UCSD-AML1 (cell line): Measurements from ENCODE around the gene ATXN1.

ENCODE experiments used
- DNase-seq: peaks from one replicate; lab custom pipeline; 2025; ENCODE audit not compliant: unreplicated experiment; lab: John Stamatoyannopoulos, UW

Gene ATXN1

DNA sequence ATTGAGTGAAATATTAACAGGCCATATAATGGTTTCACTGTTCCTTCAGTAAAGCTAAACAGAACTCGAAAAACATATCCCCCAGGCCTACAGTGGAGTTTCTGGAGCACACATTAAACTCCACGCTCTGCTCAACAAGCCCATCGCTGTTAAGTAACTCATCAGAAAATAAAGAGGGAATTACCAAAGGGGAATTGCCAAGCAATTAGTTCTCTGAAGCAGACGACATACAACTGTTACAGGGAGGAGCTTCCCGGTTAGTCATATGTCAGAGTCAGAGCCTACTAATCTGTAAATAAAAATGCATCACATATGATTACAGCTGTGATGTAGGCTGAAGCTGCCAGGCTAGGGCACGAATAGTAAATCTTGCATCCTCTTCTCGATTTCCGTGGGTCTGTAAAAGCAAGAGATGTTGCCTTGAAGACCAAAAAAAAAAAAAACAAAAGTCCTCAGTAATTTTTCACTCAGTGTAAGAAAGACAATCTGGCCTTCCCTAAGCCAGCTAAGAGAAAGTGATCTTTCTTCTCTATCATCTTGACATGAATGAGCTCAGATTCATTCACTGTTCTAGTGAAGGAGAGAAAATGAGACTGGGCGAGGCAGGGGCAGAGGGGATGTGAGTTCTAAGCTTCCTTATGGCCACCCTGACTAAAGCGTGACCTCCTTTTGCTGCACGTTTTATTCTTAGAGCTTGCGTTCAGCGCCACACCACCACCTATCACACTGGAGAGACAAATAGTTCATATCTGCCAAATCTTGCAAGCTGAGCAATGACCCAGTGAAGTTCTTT, 13.8 kb downstream of the ATXN1 start:
- DNase-seq, result no peak

DNA sequence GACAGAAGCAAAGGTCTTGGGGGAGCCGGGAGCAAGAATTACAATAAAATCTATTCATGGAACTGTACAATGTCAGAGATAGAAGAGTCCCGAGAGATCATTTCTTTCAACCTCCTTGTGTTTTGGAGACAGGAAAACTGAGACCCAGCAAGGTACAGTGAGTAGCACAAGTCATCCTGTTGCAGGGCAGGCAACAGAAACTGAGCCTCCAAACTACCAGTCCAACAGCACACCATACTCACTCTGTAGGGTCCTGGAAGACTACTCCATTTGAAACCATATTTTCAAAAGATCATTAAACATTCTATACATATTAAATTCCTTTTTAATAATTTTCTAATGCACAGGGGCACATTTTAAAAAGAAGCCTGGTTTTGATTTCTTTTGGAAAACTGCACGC, 14.4 kb downstream of the ATXN1 start:
- DNase-seq, result no peak

DNA sequence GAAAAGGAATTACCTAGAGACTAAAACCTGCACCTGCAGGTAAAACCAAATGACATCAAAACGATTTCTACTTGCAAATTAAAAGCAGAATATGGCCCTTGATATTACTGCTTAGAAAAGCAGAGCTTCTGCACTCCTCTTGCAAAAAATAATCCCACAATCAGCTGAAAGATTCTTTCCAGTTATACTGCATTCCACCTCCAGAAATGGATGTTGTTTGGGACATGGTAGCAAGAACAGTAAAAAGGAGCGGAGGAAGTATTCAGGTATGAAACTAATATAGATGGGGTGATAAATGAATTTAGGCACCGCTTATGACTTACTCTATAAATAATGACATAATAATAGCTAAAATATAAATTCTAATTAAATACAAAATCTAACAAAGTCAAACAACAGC, 14.9 kb downstream of the ATXN1 start:
- DNase-seq, result no peak

DNA sequence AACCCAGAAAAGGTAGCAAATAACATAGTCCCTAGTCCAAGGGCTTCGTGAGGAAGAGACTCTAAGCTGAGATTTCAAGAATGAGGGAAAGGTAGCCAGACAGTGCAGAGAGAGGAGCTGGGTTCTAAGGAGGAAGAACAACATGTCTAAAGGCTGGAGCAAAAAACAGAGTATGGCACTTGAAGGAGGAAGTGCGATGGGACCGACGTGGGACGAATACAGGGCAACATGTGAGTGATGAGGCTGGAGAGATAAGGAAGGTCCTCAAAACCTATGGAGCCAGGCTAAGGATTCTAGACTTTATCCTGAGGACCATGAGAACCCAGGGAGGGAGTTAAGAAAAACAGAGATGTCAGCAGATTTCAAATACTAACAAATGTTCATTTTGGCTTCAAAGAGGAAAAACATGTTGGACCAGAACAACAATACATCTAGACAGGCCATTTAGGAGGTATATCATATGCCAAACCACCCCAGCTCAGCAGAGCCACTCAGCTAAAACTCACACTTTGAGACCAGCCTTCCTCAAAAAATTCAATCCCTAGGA, 17.5 kb downstream of the ATXN1 start:
- no peak for DNase-seq

DNA sequence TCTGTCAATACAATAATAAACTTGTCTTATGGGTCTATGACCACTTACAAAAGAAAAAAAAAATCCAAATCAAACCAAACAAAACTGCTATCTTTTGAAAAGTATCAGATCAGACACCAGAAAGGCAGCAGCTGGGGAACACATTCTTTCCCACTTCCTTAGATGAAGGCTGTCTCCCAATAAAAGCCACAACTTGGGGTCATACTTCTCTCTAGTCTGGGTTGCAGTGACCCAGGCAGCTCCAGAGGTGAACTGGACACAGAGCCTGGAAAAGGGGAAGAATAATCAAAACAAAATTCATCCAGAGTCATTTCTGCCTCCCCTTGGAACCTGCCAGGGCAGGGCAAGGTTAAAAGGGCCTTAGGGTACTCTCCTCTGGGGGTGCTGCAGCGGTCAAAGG, 19.1 kb downstream of the ATXN1 start:
- no peak for DNase-seq

DNA sequence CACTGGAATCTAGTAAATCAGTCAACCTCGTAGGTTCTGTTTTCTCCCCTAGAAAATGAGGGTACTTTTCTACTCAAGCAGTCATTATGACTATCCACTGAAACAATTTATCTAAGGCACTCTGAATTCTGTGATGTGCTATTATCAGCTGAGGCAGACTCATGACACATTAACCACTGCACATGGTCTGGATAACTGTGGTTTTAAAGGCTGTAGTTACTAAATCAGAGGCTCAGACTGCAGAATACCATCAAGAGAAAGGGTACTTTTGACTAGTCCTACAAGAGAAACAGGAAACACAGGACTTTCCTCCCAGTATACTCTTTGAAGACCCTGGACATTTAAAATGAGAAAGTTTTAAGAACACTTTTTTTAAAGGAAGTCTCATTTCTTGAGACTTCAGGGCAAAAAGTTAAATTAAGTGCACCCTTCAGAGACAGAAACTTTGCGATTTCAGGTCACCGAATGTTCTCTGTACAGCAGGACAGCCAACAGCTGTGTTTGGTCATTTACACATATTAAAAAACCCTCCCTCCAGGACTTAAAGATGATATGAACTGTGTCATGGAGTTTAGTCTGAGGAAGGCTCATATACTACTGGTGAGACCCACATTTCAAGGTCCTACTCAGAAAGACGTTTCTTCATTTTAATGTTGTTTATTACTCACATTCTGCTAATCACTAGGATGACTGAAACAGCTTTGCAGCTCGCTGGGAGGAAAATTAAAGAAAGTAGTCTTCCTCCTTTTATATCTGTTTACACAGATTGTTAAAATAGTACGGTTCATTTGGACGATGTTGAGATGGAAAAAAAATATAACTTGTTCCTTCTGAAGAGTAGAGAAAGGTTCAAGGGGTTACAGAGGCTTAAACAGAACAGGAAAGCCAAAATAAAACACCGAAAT, 19.9 kb downstream of the ATXN1 start:
- DNase-seq, result no peak

DNA sequence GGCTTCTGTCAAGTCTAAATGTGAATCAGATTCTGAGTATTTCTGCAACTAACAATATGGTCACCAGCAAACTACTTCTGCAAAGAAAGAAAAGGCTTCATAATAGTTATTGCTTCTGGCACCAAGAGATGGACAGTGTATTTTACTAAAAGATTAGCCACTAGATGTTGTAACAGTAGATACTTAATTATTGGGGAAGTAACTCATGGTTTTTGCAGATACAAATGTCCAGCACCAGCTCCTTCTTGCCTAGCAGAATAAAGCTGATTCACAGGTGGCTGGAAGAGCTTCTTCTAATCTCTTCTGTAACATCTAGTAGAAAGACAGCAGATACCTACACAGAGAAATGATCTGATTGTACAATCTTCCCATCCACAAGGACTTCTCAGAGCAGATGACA, 21.2 kb downstream of the ATXN1 start:
- DNase-seq, result no peak

DNA sequence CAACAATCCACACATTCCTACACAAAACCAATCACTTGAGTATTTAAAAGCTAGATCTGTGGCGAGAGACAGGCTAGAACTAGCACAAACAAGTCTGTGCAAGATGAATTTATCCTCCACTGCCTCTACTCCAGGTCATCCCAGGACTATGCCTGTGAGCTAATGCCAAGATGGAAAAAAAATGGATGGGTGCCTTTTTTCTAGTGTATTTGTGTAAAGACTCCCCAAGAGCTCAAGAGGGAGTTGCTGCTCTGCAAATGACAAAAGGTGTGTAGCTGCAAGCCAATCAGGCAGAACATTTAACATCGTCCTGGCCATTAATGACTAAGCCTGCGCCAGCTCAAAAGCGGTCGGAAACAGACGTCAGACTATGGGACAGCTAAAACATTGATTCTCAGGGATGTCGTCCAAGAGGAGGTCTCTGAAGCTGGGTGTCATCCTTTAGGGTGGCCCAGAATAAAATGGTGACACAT, 21.9 kb downstream of the ATXN1 start:
- no peak for DNase-seq

DNA sequence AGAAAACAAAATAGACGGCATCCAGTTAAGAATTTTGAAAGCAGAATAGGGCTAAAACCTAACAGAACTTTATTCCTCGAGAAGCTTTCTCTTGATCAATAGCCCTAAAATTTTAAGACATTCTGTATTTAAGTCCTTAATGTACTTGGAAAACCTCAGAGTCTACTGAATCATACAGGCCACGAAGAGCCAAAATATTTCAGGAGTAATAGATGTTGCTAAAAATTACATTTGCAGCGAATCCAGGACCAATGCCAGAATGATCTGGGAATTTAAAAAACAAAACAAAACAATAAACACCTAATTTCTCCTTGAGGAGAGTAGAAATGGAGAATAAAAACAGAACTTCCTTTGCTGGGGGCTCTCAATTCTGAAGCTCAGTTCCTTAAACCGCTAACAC, 23.3 kb downstream of the ATXN1 start:
- DNase-seq, result no peak

DNA sequence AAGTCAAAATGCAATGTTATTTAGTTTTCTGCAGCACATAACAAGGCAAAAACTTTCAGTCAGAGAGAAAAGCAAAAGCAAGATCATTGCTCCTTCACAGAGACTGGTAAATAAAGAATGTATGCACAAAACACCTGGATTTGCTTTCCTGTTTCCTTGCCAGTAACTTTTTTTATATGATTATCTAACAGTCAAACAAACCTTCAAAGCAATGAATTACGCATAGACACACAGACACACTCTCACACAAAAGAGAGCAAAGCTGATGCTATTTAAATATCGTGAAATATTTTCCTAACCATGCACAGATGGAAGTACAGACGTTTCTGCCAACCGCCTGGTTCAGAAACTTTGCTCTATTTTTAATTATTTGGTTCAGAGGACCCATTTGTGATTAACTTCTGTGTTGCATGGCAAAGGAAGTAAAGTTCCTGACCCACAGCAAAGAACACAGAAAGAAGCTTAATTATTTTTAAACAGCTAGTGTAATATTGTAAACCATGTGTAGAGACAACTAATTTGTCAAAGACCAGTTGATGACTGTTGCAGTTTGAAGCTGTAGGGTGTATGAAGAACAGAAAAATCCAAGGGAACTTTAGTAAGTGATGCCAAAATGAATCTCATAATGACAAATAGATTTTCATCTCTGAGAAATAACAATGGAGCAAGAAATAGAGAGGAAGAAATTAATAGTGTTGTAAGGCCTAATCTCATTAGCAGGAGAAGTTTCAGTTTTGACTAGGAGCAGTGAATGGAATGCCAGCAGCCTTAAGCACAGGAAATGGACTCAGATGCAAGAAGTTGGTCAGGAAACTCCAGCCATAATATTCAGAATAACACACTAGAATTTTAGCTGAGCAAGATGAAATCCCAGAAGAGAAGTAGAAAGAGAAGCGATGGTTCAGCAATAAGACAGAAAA, 24.1 kb downstream of the ATXN1 start:
- DNase-seq, result no peak

DNA sequence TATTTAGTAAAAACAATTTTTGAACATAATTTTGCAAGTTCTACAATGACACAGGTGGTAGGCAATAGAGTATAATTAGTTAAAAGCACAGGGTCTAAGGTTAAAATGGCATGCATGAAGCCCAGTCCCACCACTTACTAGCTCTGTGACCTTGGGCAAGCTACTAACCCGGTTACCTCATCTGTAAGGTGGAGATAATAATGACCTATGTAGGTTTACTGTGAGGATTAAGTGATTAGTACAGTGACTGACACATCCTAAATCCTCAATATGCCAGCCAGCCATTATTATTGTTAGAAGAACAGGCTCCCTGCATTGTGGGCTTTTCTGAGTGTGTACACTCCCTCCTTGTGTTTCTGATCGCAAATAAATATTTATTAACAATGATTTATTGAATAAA, 26.2 kb downstream of the ATXN1 start:
- no peak for DNase-seq

DNA sequence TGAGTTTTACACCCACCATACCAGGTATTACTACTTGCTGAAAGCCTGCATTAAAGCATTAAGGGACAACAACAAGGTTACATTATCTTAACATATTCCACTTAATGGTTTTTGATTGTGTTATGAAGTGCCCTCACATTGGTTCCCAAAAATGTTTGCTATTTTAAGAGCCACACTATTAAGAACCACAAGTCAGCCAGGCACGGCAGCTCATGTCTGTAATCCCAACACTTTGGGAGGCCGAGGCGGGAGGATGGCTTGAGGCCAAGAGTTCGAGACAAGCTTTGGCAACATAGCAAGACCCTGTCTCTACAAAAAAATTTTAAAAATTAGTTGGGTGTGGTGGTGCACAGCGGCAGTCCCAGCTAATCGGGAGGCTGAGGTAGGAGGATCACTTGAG, 28.2 kb downstream of the ATXN1 start:
- DNase-seq, result no peak

DNA sequence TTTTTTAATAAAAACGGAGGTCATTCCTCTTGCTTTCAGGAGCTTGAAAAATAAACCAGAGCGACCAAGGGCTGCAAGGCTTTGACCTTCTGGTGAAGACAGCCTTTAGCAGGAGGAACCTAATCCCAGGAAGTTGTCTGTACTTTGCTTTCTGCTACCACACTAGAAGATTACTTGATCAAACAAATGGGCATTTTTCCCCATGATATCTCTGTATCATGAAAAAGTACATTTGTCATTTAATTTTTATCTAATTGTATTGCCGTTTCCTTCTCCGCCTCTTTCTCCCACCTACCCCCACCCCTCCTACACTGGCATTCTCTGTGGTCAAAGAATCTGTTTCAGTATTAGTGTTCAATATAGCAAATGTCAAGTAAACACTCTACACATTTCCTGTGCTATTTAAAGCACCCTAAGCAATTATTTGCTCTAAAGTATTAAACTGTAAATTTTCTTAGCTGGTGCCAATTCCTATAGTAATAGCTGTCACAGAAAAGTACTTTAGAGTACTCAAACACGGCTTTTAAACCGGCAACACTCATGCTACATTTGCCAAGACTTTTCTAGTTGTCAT, 29.7 kb downstream of the ATXN1 start:
- no peak for DNase-seq

DNA sequence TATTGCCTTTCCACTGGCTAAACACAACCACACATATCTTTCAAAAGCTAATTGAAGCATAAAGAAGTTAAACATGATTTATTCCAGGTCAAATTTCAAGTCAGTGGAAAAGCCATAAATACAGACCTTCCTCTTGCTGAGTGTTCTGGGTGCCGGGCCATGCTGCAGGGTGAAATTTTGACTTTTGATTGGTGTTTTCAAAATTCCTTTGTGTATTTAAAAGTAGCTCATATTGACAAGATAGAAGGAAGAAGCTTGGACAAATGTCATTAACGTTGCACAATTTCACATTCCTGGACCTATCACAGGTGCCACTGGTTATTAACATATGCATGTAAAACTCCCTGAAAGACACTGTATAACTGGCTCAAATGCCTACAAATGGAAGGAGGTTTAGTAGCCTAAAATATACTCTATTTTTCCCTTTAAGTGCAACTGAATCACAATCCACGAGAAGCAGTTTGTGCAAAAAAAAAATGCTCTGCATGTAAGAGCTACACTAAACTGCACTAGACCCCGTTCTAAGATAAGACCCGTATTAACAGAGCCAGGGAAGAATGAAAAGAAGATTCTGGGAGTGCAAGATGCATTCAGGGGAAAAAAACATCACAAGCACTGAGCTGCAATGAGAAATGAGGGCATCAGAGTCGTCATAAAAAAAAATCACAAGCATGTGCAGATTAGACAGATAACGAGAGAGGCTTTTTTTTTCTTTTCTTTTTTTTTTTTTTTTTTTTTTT, 30.4 kb downstream of the ATXN1 start:
- DNase-seq, result no peak

DNA sequence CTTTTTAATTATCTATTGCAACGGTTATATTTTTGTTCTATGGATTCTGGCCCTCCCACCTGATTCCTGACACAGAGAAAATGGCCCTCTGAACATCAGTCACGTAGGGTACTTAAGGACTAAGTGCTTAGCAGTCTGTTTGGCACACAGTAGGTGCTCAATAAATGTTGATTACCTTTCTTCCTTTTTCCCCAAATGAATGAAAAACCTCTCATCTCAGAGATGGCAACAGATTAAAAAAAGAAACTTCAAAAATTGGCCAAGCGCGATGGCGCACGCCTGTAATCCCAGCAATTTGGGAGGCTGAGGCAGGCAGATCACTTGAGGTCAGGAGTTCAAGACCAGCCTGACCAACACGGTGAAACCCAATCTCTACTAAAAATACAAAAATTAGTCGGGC, 31.5 kb downstream of the ATXN1 start:
- no peak for DNase-seq

DNA sequence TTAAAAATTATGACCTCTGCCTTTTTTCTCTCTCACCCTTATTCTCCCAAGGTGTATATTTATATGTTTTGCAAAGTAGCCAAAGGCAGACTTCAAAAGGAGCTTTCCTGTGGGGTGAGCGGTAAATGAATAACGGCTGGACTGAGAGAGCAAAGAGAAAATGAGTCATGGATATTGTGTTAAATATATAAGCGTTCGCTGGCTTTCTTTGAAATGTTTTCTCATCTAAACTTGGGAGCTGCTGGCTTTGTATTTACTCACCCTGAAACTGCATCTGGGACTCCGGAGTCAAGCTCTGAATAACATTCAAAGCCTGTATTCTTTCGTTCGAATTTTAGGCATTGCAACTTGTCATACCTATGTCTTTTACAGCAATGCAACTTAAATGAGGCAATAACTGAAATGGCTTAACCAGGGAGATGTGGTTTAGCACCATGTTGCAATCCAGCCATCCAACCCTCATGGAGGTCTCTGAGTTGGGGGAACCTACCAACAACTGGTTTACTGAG, 32.0 kb downstream of the ATXN1 start:
- DNase-seq, result no peak

DNA sequence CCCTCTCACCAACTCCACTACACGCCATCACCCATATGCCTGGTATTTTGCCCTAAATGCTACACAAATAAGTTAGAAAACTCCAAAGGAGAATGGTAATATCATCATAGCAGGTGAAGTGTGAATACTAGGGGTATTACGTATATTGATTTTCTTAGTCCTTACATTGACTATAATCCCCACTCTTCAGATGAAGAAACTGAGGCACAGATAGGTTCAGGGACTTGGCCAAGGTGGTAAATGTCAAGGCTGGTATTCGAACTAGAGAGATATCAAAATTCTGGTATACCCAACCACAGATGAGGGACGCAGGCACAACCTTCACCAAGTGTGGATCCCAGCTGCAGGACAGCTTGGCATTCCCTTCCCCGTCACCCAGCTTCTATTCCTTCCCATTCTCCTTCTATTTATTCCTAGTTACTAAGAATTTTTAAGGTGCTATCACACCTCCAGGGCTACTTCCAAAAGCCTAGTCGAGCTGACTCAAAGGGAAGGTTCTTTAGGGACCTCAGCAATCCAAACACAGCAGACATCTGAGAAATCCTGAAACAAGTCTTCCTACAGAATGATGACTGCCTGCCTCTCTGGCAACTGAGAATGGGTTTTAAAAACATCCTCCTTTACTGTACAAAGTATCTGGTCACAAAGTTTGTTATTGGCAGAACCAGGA, 32.6 kb downstream of the ATXN1 start:
- no peak for DNase-seq

DNA sequence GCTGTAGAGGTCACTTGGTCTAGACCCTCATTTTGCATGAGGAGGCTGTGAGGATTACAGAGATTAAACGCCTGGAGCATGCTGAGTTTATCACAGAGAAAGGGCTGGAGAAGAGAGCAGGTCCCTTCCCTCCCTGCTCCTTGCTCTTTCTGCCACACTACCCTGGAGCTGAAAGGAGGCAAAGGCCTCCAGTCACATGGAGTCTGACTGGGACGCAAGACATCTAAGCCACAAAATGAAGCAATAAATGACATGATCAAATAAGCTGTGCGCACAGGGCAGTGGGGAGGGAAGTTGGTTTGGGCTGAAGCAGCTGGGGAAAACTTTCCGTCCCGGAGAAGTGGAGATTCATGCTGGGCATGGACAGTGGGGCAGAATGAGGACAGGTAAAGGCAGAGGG, 33.3 kb downstream of the ATXN1 start:
- DNase-seq, result no peak
